ENCODE measurements around the gene BBX. TPM values are rescaled to one million over a fixed set of nuclear protein-coding genes. Genes with fewer than 3 reads are reported as not detected.

Gene BBX
- total and polyA plus RNA-seq, 2 of the 13 experiments (the other 11 are each of a cell fraction or from before 2014, with no cell fraction given), result 13.7 to 23.2 TPM

- no peaks in the 10 kb centered on the region for H3K79me2 ChIP-seq (ENCODE audit: insufficient read depth, low read length)
- H3K4me3 ChIP-seq (replicated peaks in 1 of 3; ENCODE audit: insufficient read depth in 1 of 3, low read depth in 2 of 3, low read length in 3 of 3), result no peak overlapping the region
- no peak for TF ChIP-seq ELF4 (CRISPR knock-in tag; IDR thresholded peaks at IDR 0.05; ENCODE audit: borderline replicate concordance)
- no peak for TF ChIP-seq RFXAP (CRISPR knock-in tag; IDR thresholded peaks at IDR 0.05; ENCODE audit: borderline replicate concordance)
- TF ChIP-seq, protein P1, sequence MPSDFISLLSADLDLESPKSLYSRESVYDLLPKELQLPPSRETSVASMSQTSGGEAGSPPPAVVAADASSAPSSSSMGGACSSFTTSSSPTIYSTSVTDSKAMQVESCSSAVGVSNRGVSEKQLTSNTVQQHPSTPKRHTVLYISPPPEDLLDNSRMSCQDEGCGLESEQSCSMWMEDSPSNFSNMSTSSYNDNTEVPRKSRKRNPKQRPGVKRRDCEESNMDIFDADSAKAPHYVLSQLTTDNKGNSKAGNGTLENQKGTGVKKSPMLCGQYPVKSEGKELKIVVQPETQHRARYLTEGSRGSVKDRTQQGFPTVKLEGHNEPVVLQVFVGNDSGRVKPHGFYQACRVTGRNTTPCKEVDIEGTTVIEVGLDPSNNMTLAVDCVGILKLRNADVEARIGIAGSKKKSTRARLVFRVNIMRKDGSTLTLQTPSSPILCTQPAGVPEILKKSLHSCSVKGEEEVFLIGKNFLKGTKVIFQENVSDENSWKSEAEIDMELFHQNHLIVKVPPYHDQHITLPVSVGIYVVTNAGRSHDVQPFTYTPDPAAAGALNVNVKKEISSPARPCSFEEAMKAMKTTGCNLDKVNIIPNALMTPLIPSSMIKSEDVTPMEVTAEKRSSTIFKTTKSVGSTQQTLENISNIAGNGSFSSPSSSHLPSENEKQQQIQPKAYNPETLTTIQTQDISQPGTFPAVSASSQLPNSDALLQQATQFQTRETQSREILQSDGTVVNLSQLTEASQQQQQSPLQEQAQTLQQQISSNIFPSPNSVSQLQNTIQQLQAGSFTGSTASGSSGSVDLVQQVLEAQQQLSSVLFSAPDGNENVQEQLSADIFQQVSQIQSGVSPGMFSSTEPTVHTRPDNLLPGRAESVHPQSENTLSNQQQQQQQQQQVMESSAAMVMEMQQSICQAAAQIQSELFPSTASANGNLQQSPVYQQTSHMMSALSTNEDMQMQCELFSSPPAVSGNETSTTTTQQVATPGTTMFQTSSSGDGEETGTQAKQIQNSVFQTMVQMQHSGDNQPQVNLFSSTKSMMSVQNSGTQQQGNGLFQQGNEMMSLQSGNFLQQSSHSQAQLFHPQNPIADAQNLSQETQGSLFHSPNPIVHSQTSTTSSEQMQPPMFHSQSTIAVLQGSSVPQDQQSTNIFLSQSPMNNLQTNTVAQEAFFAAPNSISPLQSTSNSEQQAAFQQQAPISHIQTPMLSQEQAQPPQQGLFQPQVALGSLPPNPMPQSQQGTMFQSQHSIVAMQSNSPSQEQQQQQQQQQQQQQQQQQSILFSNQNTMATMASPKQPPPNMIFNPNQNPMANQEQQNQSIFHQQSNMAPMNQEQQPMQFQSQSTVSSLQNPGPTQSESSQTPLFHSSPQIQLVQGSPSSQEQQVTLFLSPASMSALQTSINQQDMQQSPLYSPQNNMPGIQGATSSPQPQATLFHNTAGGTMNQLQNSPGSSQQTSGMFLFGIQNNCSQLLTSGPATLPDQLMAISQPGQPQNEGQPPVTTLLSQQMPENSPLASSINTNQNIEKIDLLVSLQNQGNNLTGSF (CRISPR knock-in tag; IDR thresholded peaks at IDR 0.05), result no peak
- no peak for TF ChIP-seq SALL1 (CRISPR knock-in tag; IDR thresholded peaks at IDR 0.05)
- no peak for TF ChIP-seq YEATS2 (CRISPR knock-in tag; IDR thresholded peaks at IDR 0.05; ENCODE audit: borderline replicate concordance)
- no peak for TF ChIP-seq ZNF724P (CRISPR knock-in tag; IDR thresholded peaks at IDR 0.05; ENCODE audit: borderline replicate concordance)
- no peak for TF ChIP-seq ZNF430 (CRISPR knock-in tag; IDR thresholded peaks at IDR 0.05)
- TF ChIP-seq MTF1 (CRISPR knock-in tag; IDR thresholded peaks at IDR 0.05), result no peak
- TF ChIP-seq ZMYM3 (CRISPR knock-in tag; IDR thresholded peaks at IDR 0.05), result no peak
- no peak for TF ChIP-seq ZNF546 (CRISPR knock-in tag; conservative IDR thresholded peaks at IDR 0.05)
- TF ChIP-seq ZFP41 (CRISPR knock-in tag; IDR thresholded peaks at IDR 0.05; ENCODE audit: borderline replicate concordance), result no peak
- TF ChIP-seq FOXP1 (IDR thresholded peaks at IDR 0.05), result no peak
- TF ChIP-seq FOXP1 (CRISPR knock-in tag; IDR thresholded peaks at IDR 0.05), result no peak
- TF ChIP-seq ZNF652 (CRISPR knock-in tag; IDR thresholded peaks at IDR 0.05; ENCODE audit: borderline replicate concordance, low read depth), result no peak
- no peak for TF ChIP-seq XRCC5 (optimal IDR thresholded peaks at IDR 0.05; ENCODE audit: low read length)
- no peak for TF ChIP-seq SIN3B (IDR thresholded peaks at IDR 0.05; ENCODE audit: low read length)
- TF ChIP-seq ZNF354B (CRISPR knock-in tag; IDR thresholded peaks at IDR 0.05), result no peak
- H3K27ac ChIP-seq (ENCODE audit: extremely low read length, insufficient read depth, low read length), result no peak overlapping the region
- intact Hi-C loops (cut with micrococcal nuclease; ENCODE audit: unreplicated experiment) (loop anchor here (10.0 kb wide), 1 partner anchor 71 kb away; no protein-coding TSS in a partner anchor), in situ Hi-C loops (cut with HindIII; ENCODE audit: extremely low pct_ligation_motif_present, low pct_unique_long_range_greater_than_20kb) (no loop called here)
- DNase-seq (ENCODE audit: low spot score), result no peak
- no peaks in the 10 kb centered on the region for H3K36me3 ChIP-seq (replicated peaks in 1 of 2; ENCODE audit: control insufficient read depth in 1 of 2, insufficient read depth in 2 of 2, low read length in 2 of 2)
- H2AFZ ChIP-seq (ENCODE audit: low read length), result no peak overlapping the region
- ChIA-PET POLR2A (no interaction called here), CTCF (ENCODE audit: low intra/inter-chr PET ratio, low total read pairs) (no interaction called here)
- no peak overlapping the region for H3K4me2 ChIP-seq (ENCODE audit: low read depth, low read length)
- peaks cover 30% of the 10 kb centered on the region for H3K4me1 ChIP-seq (ENCODE audit: insufficient read depth, low read length)
- H3K9ac ChIP-seq (ENCODE audit: insufficient read depth, low read depth, low read length), result no peak overlapping the region
- H3K27me3 ChIP-seq (ENCODE audit: control insufficient read depth in 1 of 2, insufficient read depth in 2 of 2, low read length in 2 of 2), result peaks cover 0 to 10% of the 10 kb centered on the region in 2 experiments; a peak in 1 of 5 replicates
- BruUV-seq (replicated peaks), result no TSS peak
- FAIRE-seq, result no peak
- H3K9me3 ChIP-seq (ENCODE audit: low read length), result peaks cover 7% of the 10 kb centered on the region; the same call in 1 of the 2 replicates
- no peaks in the 10 kb centered on the region for H4K20me1 ChIP-seq (ENCODE audit: insufficient read depth, low read length)
- ATAC-seq, result no peak
Measured at GRCh38 chr3:107853821-107854220, 331.1 kb downstream of the BBX start.
